H1 (cell line): ENCODE data around the gene SSPN. TPM values are rescaled to one million over a fixed set of nuclear protein-coding genes. Genes with fewer than 3 reads are reported as not detected.

Experiments
- CTCF ChIA-PET: fragments of 300-600 bp; sonication (Branson Sonifier 250); formaldehyde crosslinking; loops from one replicate; lab custom pipeline; 2021; ENCODE audit not compliant: partially characterized antibody; lab: Charles Lee
- POLR2A ChIA-PET: fragments of 300-600 bp; sonication (Branson Sonifier 250); formaldehyde crosslinking; loops from one replicate; lab custom pipeline; 2021; ENCODE audit warnings: inconsistent platforms; ENCODE audit not compliant: partially characterized antibody; lab: Charles Lee
- DNase-seq, 2 experiments: peaks; one replicate each; pipeline versions ENCODE4 v3.0.0 to v3.0.0-alpha.2; 2010 to 2022; ENCODE audit warnings: low spot score in 2 of 2, low read depth in 1 of 2, mixed read lengths in 1 of 2
- FAIRE-seq: peaks from 2 replicates; lab custom pipeline; 2011; peaks lifted over from hg19 to GRCh38; lab: Jason Lieb, UNC
- H2AFZ ChIP-seq: 2 replicates; pipeline ENCODE4 v1.8.1; 2012; ENCODE audit warnings: low read length, inconsistent platforms
- H2AK5ac ChIP-seq: 2 replicates; pipeline ENCODE4 v1.6.1; 2013; ENCODE audit warnings: low read depth, low read length
- H2BK120ac ChIP-seq: replicated peaks from 2 replicates; pipeline ENCODE3; 2013; ENCODE audit warnings: low read depth, low read length, inconsistent platforms
- H2BK12ac ChIP-seq: 2 replicates; pipeline ENCODE4 v1.6.1; 2013; ENCODE audit warnings: low read depth, low read length
- H2BK15ac ChIP-seq: 2 replicates; pipeline ENCODE4 v1.6.1; 2013; ENCODE audit warnings: low read length
- H2BK20ac ChIP-seq: 2 replicates; pipeline ENCODE4 v1.6.1; 2013; ENCODE audit warnings: low read length
- H2BK5ac ChIP-seq: 2 replicates; pipeline ENCODE4 v1.6.1; 2013; ENCODE audit warnings: low read depth, low read length
- H3K14ac ChIP-seq: 2 replicates; pipeline ENCODE4 v1.6.1; 2013; ENCODE audit warnings: inconsistent platforms; ENCODE audit not compliant: insufficient read length
- H3K18ac ChIP-seq: 2 replicates; pipeline ENCODE4 v1.6.1; 2013; ENCODE audit warnings: low read length; ENCODE audit errors: extremely low read depth
- H3K23ac ChIP-seq: 2 replicates; pipeline ENCODE4 v1.6.1; 2013; ENCODE audit warnings: inconsistent platforms; ENCODE audit not compliant: insufficient read length
- H3K23me2 ChIP-seq: 2 replicates; pipeline ENCODE4 v1.6.1; 2013; ENCODE audit warnings: low read depth, low read length
- H3K27ac ChIP-seq: 2 replicates; pipeline ENCODE4 v1.6.1; 2011; ENCODE audit warnings: low read depth, low read length, inconsistent platforms
- H3K27me3 ChIP-seq, 4 experiments: replicated peaks in 1 of 4; 1 replicate in 1 of 4; 2 replicates in 3 of 4; pipeline versions ENCODE4 v1.6.1 to v1.8.1; 2011 to 2013; ENCODE audit warnings: low read length in 3 of 4, mild to moderate bottlenecking in 3 of 4, inconsistent platforms in 2 of 4, mixed read lengths in 2 of 4, moderate library complexity in 1 of 4; ENCODE audit not compliant: control insufficient read depth in 3 of 4, insufficient read depth in 3 of 4; ENCODE audit errors: extremely low read depth in 1 of 4
- H3K36me3 ChIP-seq, 4 experiments: 2 replicates each; pipeline versions ENCODE4 v1.6.1 to v1.8.1; 2011 to 2013; ENCODE audit warnings: mild to moderate bottlenecking in 4 of 4, low read length in 3 of 4, moderate library complexity in 2 of 4, control low read depth in 1 of 4, inconsistent platforms in 1 of 4; ENCODE audit not compliant: insufficient read depth in 4 of 4, control insufficient read depth in 2 of 4
- H3K4ac ChIP-seq: replicated peaks from 2 replicates; pipeline ENCODE3; 2013; ENCODE audit warnings: low read length, low read depth, mixed read lengths, inconsistent platforms; ENCODE audit not compliant: insufficient read length
- H3K4me1 ChIP-seq, 4 experiments: replicated peaks in 1 of 4; 1 replicate in 1 of 4; 2 replicates in 3 of 4; pipeline versions ENCODE4 v1.6.1 to v1.8.1; 2011 to 2013; ENCODE audit warnings: low read length in 3 of 4, inconsistent platforms in 2 of 4, mixed read lengths in 1 of 4; ENCODE audit not compliant: insufficient read depth in 4 of 4, control insufficient read depth in 3 of 4
- H3K4me2 ChIP-seq, 2 experiments: 2 replicates each; pipeline versions ENCODE4 v1.6.1 to v1.8.1; 2011 to 2013; ENCODE audit warnings: low read depth in 2 of 2, low read length in 2 of 2, control low read depth in 1 of 2, inconsistent platforms in 1 of 2, mild to moderate bottlenecking in 1 of 2; ENCODE audit not compliant: insufficient read depth in 1 of 2
- H3K4me3 ChIP-seq, 4 experiments: fragments of 200-600, 300-600 bp in 1 of 4; sonication (generic), shearing (Covaris generic), sonication (Bioruptor Twin) in 1 of 4; 2 replicates each; pipeline versions ENCODE4 v1.5.1 to v1.8.1; 2011 to 2016; ENCODE audit warnings: low read length in 4 of 4, low read depth in 3 of 4, control low read depth in 2 of 4, inconsistent platforms in 2 of 4, mild to moderate bottlenecking in 2 of 4, mixed read lengths in 1 of 4, moderate library complexity in 1 of 4; ENCODE audit not compliant: insufficient read depth in 2 of 4; ENCODE audit errors: extremely low read depth in 1 of 4
- H3K56ac ChIP-seq: replicated peaks from 2 replicates; pipeline ENCODE3; 2013; ENCODE audit warnings: low read depth, mild to moderate bottlenecking, mixed read lengths, low read length, inconsistent platforms; ENCODE audit not compliant: insufficient read length
- H3K79me1 ChIP-seq: 2 replicates; pipeline ENCODE4 v1.6.1; 2013; ENCODE audit warnings: low read depth, low read length, control low read depth
- H3K79me2 ChIP-seq, 2 experiments: 2 replicates each; pipeline versions ENCODE4 v1.6.1 to v1.8.1; 2012 to 2013; ENCODE audit warnings: low read length in 2 of 2, mild to moderate bottlenecking in 2 of 2, inconsistent platforms in 1 of 2; ENCODE audit not compliant: insufficient read depth in 2 of 2, control insufficient read depth in 1 of 2
- H3K9ac ChIP-seq, 4 experiments: replicated peaks in 1 of 4; 1 replicate in 1 of 4; 2 replicates in 3 of 4; pipeline versions ENCODE4 v1.6.1 to v1.8.1; 2011 to 2013; ENCODE audit warnings: low read depth in 3 of 4, low read length in 3 of 4, control low read depth in 2 of 4, mild to moderate bottlenecking in 2 of 4, moderate library complexity in 2 of 4, inconsistent platforms in 1 of 4; ENCODE audit errors: extremely low read depth in 1 of 4
- H3K9me3 ChIP-seq, 2 experiments: 2 replicates each; pipeline versions ENCODE4 v1.6.1 to v1.8.1; 2012 to 2013; ENCODE audit warnings: mild to moderate bottlenecking in 2 of 2, moderate library complexity in 2 of 2, control low read depth in 1 of 2, inconsistent platforms in 1 of 2, low read depth in 1 of 2, low read length in 1 of 2, mixed read lengths in 1 of 2; ENCODE audit not compliant: insufficient read depth in 2 of 2
- H4K20me1 ChIP-seq, 2 experiments: replicated peaks in 1 of 2; 2 replicates each; pipeline versions ENCODE3 to v1.8.1; 2011 to 2013; ENCODE audit warnings: inconsistent platforms in 2 of 2, low read length in 2 of 2, mild to moderate bottlenecking in 1 of 2; ENCODE audit not compliant: insufficient read depth in 2 of 2, control insufficient read depth in 1 of 2
- H4K5ac ChIP-seq: 2 replicates; pipeline ENCODE4 v1.6.1; 2013; ENCODE audit warnings: low read length, low read depth, mixed read lengths, inconsistent platforms; ENCODE audit not compliant: insufficient read length
- H4K8ac ChIP-seq: 2 replicates; pipeline ENCODE4 v1.8.0; 2013; ENCODE audit warnings: mild to moderate bottlenecking, moderate library complexity, low read length, inconsistent platforms; ENCODE audit not compliant: insufficient read depth; ENCODE audit errors: extremely low read depth
- H4K91ac ChIP-seq: replicated peaks from 2 replicates; pipeline ENCODE3; 2013; ENCODE audit warnings: low read length, mixed read lengths, inconsistent platforms; ENCODE audit not compliant: insufficient read length
- EP300 ChIP-seq, 2 experiments: IDR thresholded peaks; 1 replicate in 1 of 2; 2 replicates in 1 of 2; pipeline ENCODE4 v1.6.1; 2011 to 2012; ENCODE audit warnings: low read depth in 2 of 2, low read length in 2 of 2, mild to moderate bottlenecking in 2 of 2, borderline replicate concordance in 1 of 2, inconsistent platforms in 1 of 2, moderate library complexity in 1 of 2
- MAFK ChIP-seq: IDR thresholded peaks from 2 replicates; pipeline ENCODE4 v1.6.1; 2012; ENCODE audit warnings: low read depth, mild to moderate bottlenecking, improper control_type of control experiment, low read length
- POU5F1 ChIP-seq: IDR thresholded peaks from 2 replicates; pipeline ENCODE4 v1.6.1; 2011; ENCODE audit warnings: low read depth, mild to moderate bottlenecking, low read length, moderate library complexity
- RFX5 ChIP-seq: IDR thresholded peaks from 2 replicates; pipeline ENCODE4 v1.6.1; 2011; ENCODE audit warnings: low read depth, low read length, improper control_type of control experiment, borderline replicate concordance
- SIN3A ChIP-seq, 2 experiments: IDR thresholded peaks in 1 of 2; conservative IDR thresholded peaks in 1 of 2; 2 replicates each; pipeline ENCODE4 v1.6.1; 2011 to 2012; ENCODE audit warnings: low read length in 2 of 2, improper control_type of control experiment in 1 of 2, low read depth in 1 of 2, mild to moderate bottlenecking in 1 of 2
- USF2 ChIP-seq: IDR thresholded peaks from 2 replicates; pipeline ENCODE4 v1.6.1; 2011; ENCODE audit warnings: low read length, improper control_type of control experiment
- WGBS, 2 experiments: shearing (Covaris generic) in 1 of 2; methylation state at CpG; one replicate each; pipeline versions ENCODE4 v1.1.6 to v1.1.7; 2013 to 2015; ENCODE audit warnings: low lambda C conversion rate in 2 of 2, mixed read lengths in 2 of 2, inconsistent platforms in 1 of 2, low coverage in 1 of 2, missing lambda C conversion rate in 1 of 2; ENCODE audit not compliant: insufficient replicate concordance in 2 of 2, insufficient coverage in 1 of 2, insufficient read length in 1 of 2; ENCODE audit errors: extremely low coverage in 1 of 2, missing lambda C conversion rate in 1 of 2; 5-methylcytosine and 5-hydroxymethylcytosine counted together
- polyA plus RNA-seq, 7 experiments: library from polyadenylated mRNA; depleted of rRNA in 3 of 7; stranded (reverse) in 5 of 7; unstranded in 2 of 7; fragments of >200 nt in 5 of 7; fragments of 200-250 nt in 2 of 7; gene quantifications; 1 replicate in 5 of 7; 2 replicates in 1 of 7; 4 replicates in 1 of 7; pipeline versions ENCODE4 v1.2.1 to v1.2.3, GENCODE V29; 2011 to 2013; ENCODE audit warnings: missing spikeins in 2 of 7, mixed read lengths in 2 of 7
- total RNA-seq: library from RNA; stranded (reverse); fragmentation: NEBNext Ultra II Directional; extraction: Animal tissue kit (Norgen Biotek cat#: 25700); gene quantifications from 2 replicates; pipeline ENCODE4 v1.2.1, GENCODE V29; 2021

Gene SSPN
- total and polyA plus RNA-seq, 2 of the 8 experiments (the other 6 are each of a cell fraction or from before 2014, with no cell fraction given) = 0.86 to 1.8 TPM

GRCh38 chr12:26278666-26279065 is 83.3 kb downstream of the SSPN start:
- no peak overlapping the region for H3K23ac ChIP-seq
- no peak overlapping the region for H3K56ac ChIP-seq
- H2BK15ac ChIP-seq = no peak overlapping the region
- H2AFZ ChIP-seq = no peak overlapping the region
- no peak overlapping the region for H4K8ac ChIP-seq
- POLR2A ChIA-PET = no interaction called here
- no peaks in the 10 kb centered on the region for H3K36me3 ChIP-seq
- no peaks in the 10 kb centered on the region for H3K9me3 ChIP-seq
- H2AK5ac ChIP-seq = no peak overlapping the region
- no peak for TF ChIP-seq POU5F1
- no peak for TF ChIP-seq USF2
- no peak for TF ChIP-seq RFX5
- no peak for TF ChIP-seq MAFK
- TF ChIP-seq EP300 (IDR thresholded peaks at IDR 0.05; ENCODE audit: borderline replicate concordance in 1 of 2, low read depth in 2 of 2, low read length in 2 of 2) = no peak
- TF ChIP-seq SIN3A (conservative IDR thresholded peaks at IDR 0.05 in 1 of 2, IDR thresholded peaks at IDR 0.05 in 1 of 2; ENCODE audit: low read depth in 1 of 2, low read length in 2 of 2) = no peak
- no peak overlapping the region for H2BK12ac ChIP-seq
- H2BK5ac ChIP-seq = no peak overlapping the region
- no peak overlapping the region for H3K4me2 ChIP-seq
- H3K4me1 ChIP-seq = peaks cover 0 to 4% (median 1%) of the 10 kb centered on the region in 4 experiments; a peak in 3 of 7 replicates
- no peak overlapping the region for H4K91ac ChIP-seq
- DNase-seq (no peak), FAIRE-seq (no peak)
- no peak overlapping the region for H3K4ac ChIP-seq
- CTCF ChIA-PET = interaction anchor here (1.0 kb wide), 1 partner anchor 9 kb away, joined by 4 read pairs; no protein-coding TSS in a partner anchor
- H3K18ac ChIP-seq = no peak overlapping the region
- no peak overlapping the region for H2BK120ac ChIP-seq
- 90% methylated on average over 5 of the region's 5 CpGs; no CpG with 5 or more reads in 1 of the 2 experiments for WGBS, 2 experiments
- no peak overlapping the region for H3K27ac ChIP-seq
- no peak overlapping the region for H3K14ac ChIP-seq
- no peak overlapping the region for H4K5ac ChIP-seq
- no peaks in the 10 kb centered on the region for H3K79me1 ChIP-seq
- no peaks in the 10 kb centered on the region for H4K20me1 ChIP-seq
- no peaks in the 10 kb centered on the region for H3K27me3 ChIP-seq
- H2BK20ac ChIP-seq = no peak overlapping the region
- no peak overlapping the region for H3K9ac ChIP-seq
- H3K23me2 ChIP-seq = no peaks in the 10 kb centered on the region
- H3K79me2 ChIP-seq = no peaks in the 10 kb centered on the region
- no peak overlapping the region for H3K4me3 ChIP-seq
